ENCODE measurements around the gene TTC28. TPM values are rescaled to one million over a fixed set of nuclear protein-coding genes. Genes with fewer than 3 reads are reported as not detected.

The TTC28 gene
- total and polyA plus RNA-seq, 11 donors, result 5.1 to 34.9 (median 21.8) TPM

DNA sequence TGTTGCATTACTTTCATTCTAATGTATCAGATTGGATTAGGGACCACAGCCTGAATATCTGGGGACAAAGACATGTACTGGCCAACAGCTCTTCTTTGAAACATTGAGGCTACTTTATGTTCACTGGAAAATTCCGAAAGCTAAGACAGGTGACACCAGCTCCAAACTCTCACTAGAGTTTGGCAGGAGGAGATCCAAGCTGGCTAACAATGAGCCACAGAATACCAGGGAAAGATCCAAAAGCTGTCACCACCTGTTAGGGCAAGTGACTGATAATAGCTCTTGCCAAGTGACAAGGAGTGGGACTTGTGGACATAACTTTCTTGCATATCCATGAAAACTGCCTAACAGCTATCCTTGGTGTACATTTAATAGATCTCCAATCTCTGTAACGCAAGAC is 333.3 kb downstream of the TTC28 start:
- 43 to 72% (median 67%) methylated on average over 2 of the region's 2 CpGs for WGBS, 4 donors
- no peaks in the 10 kb centered on the region for H3K27me3 ChIP-seq
- intact Hi-C loops (cut with DNase I), result loop anchor here in 1 of 10 donors (10.0 kb wide), 1 partner anchor 72 kb away; no protein-coding TSS in a partner anchor
- no peak overlapping the region for H3K4me3 ChIP-seq
- H3K27ac ChIP-seq, result no peak overlapping the region
- peaks cover 0 to 55% (median 16%) of the 10 kb centered on the region in 12 donors for H3K4me1 ChIP-seq
- ATAC-seq (peak; percentile 18 to 70 (median 66)), DNase-seq (no peak)
- H3K9me3 ChIP-seq, result no peaks in the 10 kb centered on the region
- no peak for TF ChIP-seq POLR2A (IDR thresholded peaks at IDR 0.05)
- TF ChIP-seq, protein P1, sequence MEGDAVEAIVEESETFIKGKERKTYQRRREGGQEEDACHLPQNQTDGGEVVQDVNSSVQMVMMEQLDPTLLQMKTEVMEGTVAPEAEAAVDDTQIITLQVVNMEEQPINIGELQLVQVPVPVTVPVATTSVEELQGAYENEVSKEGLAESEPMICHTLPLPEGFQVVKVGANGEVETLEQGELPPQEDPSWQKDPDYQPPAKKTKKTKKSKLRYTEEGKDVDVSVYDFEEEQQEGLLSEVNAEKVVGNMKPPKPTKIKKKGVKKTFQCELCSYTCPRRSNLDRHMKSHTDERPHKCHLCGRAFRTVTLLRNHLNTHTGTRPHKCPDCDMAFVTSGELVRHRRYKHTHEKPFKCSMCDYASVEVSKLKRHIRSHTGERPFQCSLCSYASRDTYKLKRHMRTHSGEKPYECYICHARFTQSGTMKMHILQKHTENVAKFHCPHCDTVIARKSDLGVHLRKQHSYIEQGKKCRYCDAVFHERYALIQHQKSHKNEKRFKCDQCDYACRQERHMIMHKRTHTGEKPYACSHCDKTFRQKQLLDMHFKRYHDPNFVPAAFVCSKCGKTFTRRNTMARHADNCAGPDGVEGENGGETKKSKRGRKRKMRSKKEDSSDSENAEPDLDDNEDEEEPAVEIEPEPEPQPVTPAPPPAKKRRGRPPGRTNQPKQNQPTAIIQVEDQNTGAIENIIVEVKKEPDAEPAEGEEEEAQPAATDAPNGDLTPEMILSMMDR (IDR thresholded peaks at IDR 0.05), result no peak
- H3K36me3 ChIP-seq, result no peaks in the 10 kb centered on the region

DNA sequence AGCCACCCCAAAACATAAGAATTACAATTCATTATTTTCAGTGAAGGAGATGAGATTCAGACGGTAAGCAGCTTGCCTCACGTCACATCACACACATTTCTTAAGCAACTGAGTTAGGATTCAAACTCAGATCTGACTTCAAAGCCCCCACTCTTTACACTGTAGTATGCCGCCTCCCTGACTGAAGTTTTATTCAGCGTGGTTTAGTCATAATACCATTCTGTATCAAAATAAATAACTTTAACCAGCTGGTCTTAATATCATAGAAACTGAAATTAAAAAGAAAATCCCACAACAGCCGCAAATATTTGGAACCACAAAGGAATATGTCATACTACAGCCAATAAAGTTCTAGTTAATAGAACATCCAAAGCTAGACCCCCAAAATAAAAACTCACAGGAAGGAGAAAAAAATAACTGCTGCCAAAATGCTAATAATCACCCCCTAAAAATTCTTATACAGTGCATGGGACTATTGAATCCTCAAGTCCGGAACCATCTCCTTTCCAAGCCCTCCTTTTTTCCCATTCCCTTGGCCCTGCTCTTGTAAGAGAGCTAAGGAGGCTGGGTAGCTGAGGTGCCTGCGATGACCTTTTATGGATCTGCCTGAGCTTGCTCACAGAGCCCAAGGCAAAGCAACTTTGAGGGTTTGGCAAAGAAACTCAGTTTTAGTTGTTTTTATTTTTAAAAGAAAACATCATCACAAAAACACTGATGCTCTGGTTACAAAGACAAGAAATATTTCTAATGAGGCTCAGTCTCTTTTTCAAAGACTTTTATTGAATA is 334.5 kb downstream of the TTC28 start:
- peak in 2 of 4 donors; percentile 69 to 78 for ATAC-seq
- WGBS, 4 donors, result 63 to 81% (median 76%) methylated on average over 7 of the region's 7 CpGs
- DNase-seq, result no peak

DNA sequence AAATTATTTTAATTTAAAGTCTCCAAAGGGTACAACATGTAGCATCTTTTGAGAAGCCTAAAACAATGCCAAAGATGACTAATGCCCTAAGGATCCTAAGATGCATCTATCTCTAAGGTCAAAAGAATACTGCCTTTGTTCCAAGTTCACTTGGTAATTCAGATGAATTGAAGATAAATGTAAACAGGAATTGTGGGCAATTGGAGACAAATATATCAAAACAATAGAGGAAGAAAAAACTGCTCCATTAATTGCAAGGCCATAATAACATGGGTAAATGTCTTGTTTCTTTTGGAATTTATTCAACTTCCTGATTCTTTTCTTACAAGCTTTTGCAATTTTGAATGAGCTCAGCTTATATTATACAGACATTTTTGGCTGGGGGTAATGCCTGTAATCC is 338.6 kb downstream of the TTC28 start:
- Histone ChIP-seq H3K4me3 (no peak overlapping the region), H3K36me3 (no peaks in the 10 kb centered on the region), H3K9me3 (no peaks in the 10 kb centered on the region), H3K27ac (no peak overlapping the region), H3K4me1 (peaks cover 0 to 31% (median 11%) of the 10 kb centered on the region in 12 donors), H3K27me3 (no peaks in the 10 kb centered on the region)
- ATAC-seq (peak in 1 of 4 donors; percentile 10), DNase-seq (no peak)
- intact Hi-C loops (cut with DNase I), result loop anchor here in 1 of 10 donors (10.0 kb wide), 1 partner anchor 66 kb away; no protein-coding TSS in a partner anchor
- TF ChIP-seq, protein P1 (IDR thresholded peaks at IDR 0.05), result no peak
- no peak for TF ChIP-seq POLR2A (IDR thresholded peaks at IDR 0.05)

More for the DNA sequence above, 334.5 kb downstream of the TTC28 start:
- Histone ChIP-seq H3K9me3 (no peaks in the 10 kb centered on the region), H3K36me3 (no peaks in the 10 kb centered on the region), H3K4me1 (peaks cover 0 to 62% (median 16%) of the 10 kb centered on the region in 12 donors), H3K4me3 (peak overlapping the region in 2 of 12 donors; percentile 7 to 13), H3K27me3 (no peaks in the 10 kb centered on the region), H3K27ac (peak overlapping the region in 5 of 12 donors; percentile 7 to 27 (median 15))
- TF ChIP-seq, protein P1 (IDR thresholded peaks at IDR 0.05), result no peak
- no peak for TF ChIP-seq POLR2A (IDR thresholded peaks at IDR 0.05)
- intact Hi-C loops (cut with DNase I), result loop anchor here in 1 of 10 donors (10.0 kb wide), 1 partner anchor 70 kb away; no protein-coding TSS in a partner anchor

DNA sequence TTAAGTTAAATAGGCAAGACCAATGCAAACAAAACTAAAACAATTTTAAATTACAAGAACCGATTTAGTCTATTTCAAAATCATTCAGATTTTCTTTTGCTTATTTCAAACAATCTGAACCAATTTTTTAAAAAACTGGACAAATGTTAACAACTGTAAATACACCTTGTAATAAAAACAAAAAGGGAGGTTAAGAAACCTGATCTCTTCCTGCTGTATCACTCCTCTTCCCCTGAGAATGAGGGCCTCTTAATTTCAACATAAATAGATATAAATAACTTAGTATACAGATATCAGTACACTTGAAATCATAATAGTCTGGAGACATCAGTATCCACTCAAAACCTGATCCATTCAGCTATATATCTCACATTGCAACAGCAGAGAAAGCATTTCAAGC is 346.6 kb downstream of the TTC28 start:
- Histone ChIP-seq H3K4me1 (peaks cover 0 to 44% (median 17%) of the 10 kb centered on the region in 12 donors), H3K9me3 (peaks cover 0 to 10% (median 0%) of the 10 kb centered on the region in 12 donors), H3K4me3 (no peak overlapping the region), H3K36me3 (no peaks in the 10 kb centered on the region), H3K27me3 (no peaks in the 10 kb centered on the region), H3K27ac (no peak overlapping the region)
- DNase-seq, result no peak
- no peak for TF ChIP-seq POLR2A (IDR thresholded peaks at IDR 0.05)
- intact Hi-C loops (cut with DNase I), result no loop called here
- WGBS, 4 donors, result 79 to 89% (median 84%) methylated on average over 1 of the region's 1 CpG
- no peak for ATAC-seq

Measured in heart left ventricle (tissue), 16 donors.